ENCODE results near the gene PTGER3. TPM values are rescaled to one million over a fixed set of nuclear protein-coding genes. Genes with fewer than 3 reads are reported as not detected.

The PTGER3 gene
- total and polyA plus RNA-seq, 2 experiments from 2014 or later, result 0.45 to 1.6 TPM

DNA sequence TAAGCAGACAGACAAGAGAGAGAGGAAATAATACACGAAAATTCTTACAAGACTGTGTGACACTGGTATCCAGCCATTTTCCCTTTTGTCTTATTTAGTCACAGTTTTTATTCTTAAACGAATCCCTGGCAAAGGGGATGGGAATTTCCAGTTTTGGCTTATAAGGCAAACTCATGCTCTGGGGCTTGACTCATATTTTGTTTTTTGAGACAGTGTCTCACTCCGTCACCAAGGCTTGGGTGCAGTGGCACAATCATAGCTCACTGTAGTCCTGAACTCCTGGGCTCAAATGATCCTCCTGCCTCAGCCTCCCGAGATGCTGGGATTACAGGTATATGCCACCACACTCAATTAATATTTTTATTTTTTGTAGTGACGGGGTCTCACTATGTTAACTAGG lies 31.9 kb downstream of the PTGER3 start (continued):
- TF ChIP-seq, protein P1, sequence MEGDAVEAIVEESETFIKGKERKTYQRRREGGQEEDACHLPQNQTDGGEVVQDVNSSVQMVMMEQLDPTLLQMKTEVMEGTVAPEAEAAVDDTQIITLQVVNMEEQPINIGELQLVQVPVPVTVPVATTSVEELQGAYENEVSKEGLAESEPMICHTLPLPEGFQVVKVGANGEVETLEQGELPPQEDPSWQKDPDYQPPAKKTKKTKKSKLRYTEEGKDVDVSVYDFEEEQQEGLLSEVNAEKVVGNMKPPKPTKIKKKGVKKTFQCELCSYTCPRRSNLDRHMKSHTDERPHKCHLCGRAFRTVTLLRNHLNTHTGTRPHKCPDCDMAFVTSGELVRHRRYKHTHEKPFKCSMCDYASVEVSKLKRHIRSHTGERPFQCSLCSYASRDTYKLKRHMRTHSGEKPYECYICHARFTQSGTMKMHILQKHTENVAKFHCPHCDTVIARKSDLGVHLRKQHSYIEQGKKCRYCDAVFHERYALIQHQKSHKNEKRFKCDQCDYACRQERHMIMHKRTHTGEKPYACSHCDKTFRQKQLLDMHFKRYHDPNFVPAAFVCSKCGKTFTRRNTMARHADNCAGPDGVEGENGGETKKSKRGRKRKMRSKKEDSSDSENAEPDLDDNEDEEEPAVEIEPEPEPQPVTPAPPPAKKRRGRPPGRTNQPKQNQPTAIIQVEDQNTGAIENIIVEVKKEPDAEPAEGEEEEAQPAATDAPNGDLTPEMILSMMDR (conservative IDR thresholded peaks at IDR 0.05; ENCODE audit: low read depth in 2 of 2), result no peak
- TF ChIP-seq ZNF331 (CRISPR knock-in tag; IDR thresholded peaks at IDR 0.05; ENCODE audit: low read depth) (no peak), POLR2AphosphoS5 (IDR thresholded peaks at IDR 0.05; ENCODE audit: low read depth) (no peak)

DNA sequence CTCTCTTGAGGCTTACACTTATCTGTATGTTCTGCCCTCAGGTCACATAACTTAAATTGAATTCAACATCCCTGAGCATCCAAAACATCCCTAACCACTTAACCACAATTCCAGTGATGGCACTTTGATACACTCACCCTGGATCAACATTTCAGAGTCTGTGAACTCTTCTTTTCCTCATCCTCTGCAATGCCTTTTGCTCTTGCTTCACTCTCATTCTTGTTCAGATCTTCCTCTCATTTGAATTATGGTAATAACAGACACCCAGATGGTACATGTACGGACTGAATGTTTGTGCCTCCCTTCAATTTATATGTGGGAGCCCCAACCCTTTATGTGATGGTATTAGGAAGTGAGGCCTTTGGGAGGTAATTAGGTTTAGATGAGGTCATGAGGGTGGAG lies 33.4 kb downstream of the PTGER3 start:
- Histone ChIP-seq H3K4me3 (no peak overlapping the region), H2AFZ (no peak overlapping the region), H3K4me1 (ENCODE audit: insufficient read depth) (no peaks in the 10 kb centered on the region), H3K36me3 (ENCODE audit: insufficient read depth) (no peaks in the 10 kb centered on the region), H3F3A (replicated peaks; ENCODE audit: low read depth) (no peaks in the 10 kb centered on the region), H3K4me2 (no peak overlapping the region), H3K79me2 (replicated peaks; ENCODE audit: insufficient read depth) (no peaks in the 10 kb centered on the region), H4K20me1 (replicated peaks; ENCODE audit: insufficient read depth) (no peaks in the 10 kb centered on the region), H3K27ac (ENCODE audit: low read depth) (no peak overlapping the region), H3K9me2 (ENCODE audit: insufficient read depth) (no peaks in the 10 kb centered on the region), H3K27me3 (ENCODE audit: insufficient read depth) (no peaks in the 10 kb centered on the region)
- H3K9me3 Mint-ChIP-seq, result no peaks in the 10 kb centered on the region
- no peak overlapping the region for H3K27ac Mint-ChIP-seq
- H3K27me3 Mint-ChIP-seq (ENCODE audit: insufficient read depth, low read depth, poor library complexity), result no peaks in the 10 kb centered on the region
- DNase-seq (ENCODE audit: low spot score) (no peak), ATAC-seq (no peak)
- H3K36me3 Mint-ChIP-seq (ENCODE audit: low read depth), result no peaks in the 10 kb centered on the region
- H3K4me3 Mint-ChIP-seq, result no peak overlapping the region
- no peaks in the 10 kb centered on the region for H3K4me1 Mint-ChIP-seq
- TF ChIP-seq NANOG (IDR thresholded peaks at IDR 0.05; ENCODE audit: borderline replicate concordance) (no peak), STAT1 (IDR thresholded peaks at IDR 0.05; ENCODE audit: unreplicated experiment) (no peak), EZH2 (IDR thresholded peaks at IDR 0.05; ENCODE audit: low read depth, unreplicated experiment) (no peak)
- TF ChIP-seq, protein P2, sequence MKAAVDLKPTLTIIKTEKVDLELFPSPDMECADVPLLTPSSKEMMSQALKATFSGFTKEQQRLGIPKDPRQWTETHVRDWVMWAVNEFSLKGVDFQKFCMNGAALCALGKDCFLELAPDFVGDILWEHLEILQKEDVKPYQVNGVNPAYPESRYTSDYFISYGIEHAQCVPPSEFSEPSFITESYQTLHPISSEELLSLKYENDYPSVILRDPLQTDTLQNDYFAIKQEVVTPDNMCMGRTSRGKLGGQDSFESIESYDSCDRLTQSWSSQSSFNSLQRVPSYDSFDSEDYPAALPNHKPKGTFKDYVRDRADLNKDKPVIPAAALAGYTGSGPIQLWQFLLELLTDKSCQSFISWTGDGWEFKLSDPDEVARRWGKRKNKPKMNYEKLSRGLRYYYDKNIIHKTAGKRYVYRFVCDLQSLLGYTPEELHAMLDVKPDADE (IDR thresholded peaks at IDR 0.05), result no peak

DNA sequence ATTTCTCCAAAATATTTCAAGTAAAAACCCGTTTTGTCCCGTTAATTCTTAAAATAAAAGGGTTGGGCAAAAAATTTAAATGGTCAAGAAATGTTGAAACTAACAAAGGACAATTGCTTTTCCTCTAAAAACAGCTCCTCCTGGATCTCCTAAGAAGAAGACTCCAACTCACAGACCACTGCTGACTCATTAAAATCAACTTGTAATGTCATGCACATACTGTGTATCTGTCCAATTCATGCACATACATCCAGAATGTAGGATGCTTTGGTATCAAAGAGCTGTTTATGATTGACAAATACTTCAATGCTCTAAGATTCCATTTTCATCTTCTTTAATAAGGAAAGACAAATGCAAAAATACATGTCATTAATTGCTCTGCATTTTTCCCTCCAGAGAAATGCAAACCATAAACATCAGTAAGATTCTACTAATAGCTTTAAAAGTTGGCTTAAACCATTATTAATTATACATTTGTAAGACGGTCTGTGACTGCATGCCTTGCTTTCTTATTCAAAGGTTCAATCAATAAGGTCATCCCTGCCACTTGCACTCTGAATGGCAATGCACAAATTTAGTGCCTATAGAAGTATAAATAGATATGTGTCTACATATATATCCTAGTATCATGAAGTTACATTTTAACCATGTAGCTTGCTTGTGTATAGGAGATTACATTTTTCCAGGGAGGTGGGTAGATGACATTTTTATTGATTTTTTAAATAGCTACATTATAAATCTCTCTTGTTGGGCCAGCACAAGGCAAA lies 44.7 kb downstream of the PTGER3 start:
- H3K4me1 Mint-ChIP-seq, result no peaks in the 10 kb centered on the region
- Histone ChIP-seq H3K36me3 (ENCODE audit: insufficient read depth) (no peaks in the 10 kb centered on the region), H3K4me2 (no peak overlapping the region), H3K27me3 (ENCODE audit: insufficient read depth) (no peaks in the 10 kb centered on the region), H3K27ac (ENCODE audit: low read depth) (no peak overlapping the region), H3K4me3 (no peak overlapping the region), H3K79me2 (replicated peaks; ENCODE audit: insufficient read depth) (no peaks in the 10 kb centered on the region), H2AFZ (no peak overlapping the region), H3K4me1 (ENCODE audit: insufficient read depth) (no peaks in the 10 kb centered on the region), H3F3A (replicated peaks; ENCODE audit: low read depth) (no peaks in the 10 kb centered on the region), H3K9me2 (ENCODE audit: insufficient read depth) (no peaks in the 10 kb centered on the region), H4K20me1 (replicated peaks; ENCODE audit: insufficient read depth) (no peaks in the 10 kb centered on the region)
- H3K27me3 Mint-ChIP-seq (ENCODE audit: insufficient read depth, low read depth, poor library complexity), result peaks cover 2% of the 10 kb centered on the region
- H3K4me3 Mint-ChIP-seq, result no peak overlapping the region
- DNase-seq (ENCODE audit: low spot score) (no peak), ATAC-seq (no peak)
- no peaks in the 10 kb centered on the region for H3K36me3 Mint-ChIP-seq (ENCODE audit: low read depth)
- no peak overlapping the region for H3K27ac Mint-ChIP-seq
- H3K9me3 Mint-ChIP-seq, result no peaks in the 10 kb centered on the region
- no peak for TF ChIP-seq STAT1 (IDR thresholded peaks at IDR 0.05; ENCODE audit: unreplicated experiment)
- TF ChIP-seq, protein P2 (IDR thresholded peaks at IDR 0.05), result no peak
- TF ChIP-seq, protein P1 (conservative IDR thresholded peaks at IDR 0.05; ENCODE audit: low read depth in 2 of 2), result no peak
- TF ChIP-seq NANOG (IDR thresholded peaks at IDR 0.05; ENCODE audit: borderline replicate concordance), result no peak
- no peak for TF ChIP-seq JUNB (IDR thresholded peaks at IDR 0.05; ENCODE audit: unreplicated experiment)

Data from GM23338 (cell line).